Endodermal cell (in vitro differentiated cells): ENCODE measurements around the gene WNT2. TPM values are rescaled to one million over a fixed set of nuclear protein-coding genes. Genes with fewer than 3 reads are reported as not detected.
A peak's percentile ranks its signal among the peaks of the same experiment; 100 is the strongest.

Source experiments
- DNase-seq: peaks from one replicate; pipeline ENCODE4 v3.0.0-alpha.2; 2017
- H3K27ac ChIP-seq: 2 replicates; pipeline ENCODE4 v1.5.1; 2013; ENCODE audit warnings: mild to moderate bottlenecking, low read depth, low read length, moderate library complexity
- H3K27me3 ChIP-seq: 2 replicates; pipeline ENCODE4 v1.6.1; 2013; ENCODE audit warnings: mild to moderate bottlenecking, low read length, moderate library complexity; ENCODE audit not compliant: insufficient read depth, control insufficient read depth, poor library complexity, severe bottlenecking
- H3K36me3 ChIP-seq: 2 replicates; pipeline ENCODE4 v1.7.0; 2013; ENCODE audit warnings: mild to moderate bottlenecking, low read length, moderate library complexity; ENCODE audit not compliant: control insufficient read depth, insufficient read depth
- H3K4me1 ChIP-seq: one replicate; pipeline ENCODE4 v1.7.0; 2013; ENCODE audit warnings: low read length; ENCODE audit not compliant: control insufficient read depth, insufficient read depth
- H3K4me3 ChIP-seq: 2 replicates; pipeline ENCODE4 v1.5.1; 2013; ENCODE audit warnings: mild to moderate bottlenecking, low read length, moderate library complexity
- H3K9ac ChIP-seq: 2 replicates; pipeline ENCODE4 v1.6.1; 2013; ENCODE audit warnings: mild to moderate bottlenecking, low read length, moderate library complexity; ENCODE audit not compliant: poor library complexity, severe bottlenecking; ENCODE audit errors: extremely low read depth
- H3K9me3 ChIP-seq: 2 replicates; pipeline ENCODE4 v1.6.1; 2013; ENCODE audit warnings: mild to moderate bottlenecking, low read length, moderate library complexity; ENCODE audit not compliant: control insufficient read depth
- H3K27ac Mint-ChIP-seq: 2 replicates; pipeline ENCODE4 v1.8.0; 2020; ENCODE audit warnings: mixed read lengths
- H3K27me3 Mint-ChIP-seq: 2 replicates; pipeline ENCODE4 v1.8.0; 2021; ENCODE audit warnings: mild to moderate bottlenecking, mixed read lengths; ENCODE audit not compliant: insufficient read depth
- H3K36me3 Mint-ChIP-seq: 2 replicates; pipeline ENCODE4 v1.8.0; 2020; ENCODE audit warnings: low read depth, mixed read lengths
- H3K4me1 Mint-ChIP-seq: 2 replicates; pipeline ENCODE4 v1.8.0; 2020; ENCODE audit warnings: mixed read lengths
- H3K4me3 Mint-ChIP-seq: 2 replicates; pipeline ENCODE4 v1.8.0; 2020; ENCODE audit warnings: mild to moderate bottlenecking, moderate library complexity, mixed read lengths
- H3K9me3 Mint-ChIP-seq: 2 replicates; pipeline ENCODE4 v1.8.0; 2020; ENCODE audit warnings: mild to moderate bottlenecking, mixed read lengths
- WGBS, 2 experiments: methylation state at CpG; one replicate each; pipeline versions ENCODE4 v1.1.5 to v1.1.7; 2013; ENCODE audit warnings: missing lambda C conversion rate in 2 of 2, mixed read lengths in 1 of 2; ENCODE audit not compliant: insufficient coverage in 1 of 2, insufficient read length in 1 of 2; 5-methylcytosine and 5-hydroxymethylcytosine counted together
- total RNA-seq, 2 donors: library from RNA; stranded (reverse); fragmentation: NEBNext Ultra II Directional in 1 of 2; extraction: Animal tissue kit (Norgen Biotek cat#: 25700) in 1 of 2; gene quantifications; 2 replicates in 1 of 2; 3 replicates in 1 of 2; pipeline ENCODE4 v1.2.1, GENCODE V29; 2021
- TF ChIP-seq, protein P1 (sequence below): fragments of 200-600 bp; sonication (generic); conservative IDR thresholded peaks from 2 replicates; pipeline ENCODE4 v1.5.0; 2021; ENCODE audit warnings: antibody characterized with exemption, mild to moderate bottlenecking

The WNT2 gene
- total RNA-seq, 2 donors from 2014 or later: not detected

DNA sequence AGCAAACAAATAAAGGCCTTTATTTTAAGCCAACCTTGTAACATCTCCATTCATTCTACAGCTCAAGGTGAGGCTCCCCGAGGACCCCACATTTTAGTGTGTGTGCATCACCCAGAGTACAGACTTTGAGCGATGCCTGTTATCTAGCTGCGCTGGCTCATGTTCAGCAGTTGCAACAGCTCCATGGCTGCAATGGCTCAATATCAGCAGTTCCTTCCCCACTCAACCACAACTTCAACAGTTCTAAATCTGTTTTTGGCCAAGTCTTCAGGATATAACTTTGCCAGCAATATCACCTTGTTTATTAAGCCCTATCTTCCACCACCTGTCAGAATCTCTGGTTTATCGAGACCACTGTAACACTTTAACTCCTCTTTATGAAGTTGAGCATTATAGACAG is 95.8 kb downstream of the WNT2 start:
- Mint-ChIP-seq H3K27ac (no peak overlapping the region), H3K4me3 (no peak overlapping the region), H3K27me3 (peaks cover 87% of the 10 kb centered on the region), H3K4me1 (peaks cover 13% of the 10 kb centered on the region), H3K9me3 (no peaks in the 10 kb centered on the region), H3K36me3 (peaks cover 2% of the 10 kb centered on the region)
- no peak for DNase-seq
- WGBS, 2 experiments: 69 to 74% methylated on average over 3 of the region's 4 CpGs
- Histone ChIP-seq H3K9me3 (no peaks in the 10 kb centered on the region), H3K27ac (no peak overlapping the region), H3K27me3 (peaks cover 97% of the 10 kb centered on the region), H3K4me3 (no peak overlapping the region), H3K9ac (no peak overlapping the region), H3K4me1 (no peaks in the 10 kb centered on the region), H3K36me3 (no peaks in the 10 kb centered on the region)
- TF ChIP-seq, protein P1, sequence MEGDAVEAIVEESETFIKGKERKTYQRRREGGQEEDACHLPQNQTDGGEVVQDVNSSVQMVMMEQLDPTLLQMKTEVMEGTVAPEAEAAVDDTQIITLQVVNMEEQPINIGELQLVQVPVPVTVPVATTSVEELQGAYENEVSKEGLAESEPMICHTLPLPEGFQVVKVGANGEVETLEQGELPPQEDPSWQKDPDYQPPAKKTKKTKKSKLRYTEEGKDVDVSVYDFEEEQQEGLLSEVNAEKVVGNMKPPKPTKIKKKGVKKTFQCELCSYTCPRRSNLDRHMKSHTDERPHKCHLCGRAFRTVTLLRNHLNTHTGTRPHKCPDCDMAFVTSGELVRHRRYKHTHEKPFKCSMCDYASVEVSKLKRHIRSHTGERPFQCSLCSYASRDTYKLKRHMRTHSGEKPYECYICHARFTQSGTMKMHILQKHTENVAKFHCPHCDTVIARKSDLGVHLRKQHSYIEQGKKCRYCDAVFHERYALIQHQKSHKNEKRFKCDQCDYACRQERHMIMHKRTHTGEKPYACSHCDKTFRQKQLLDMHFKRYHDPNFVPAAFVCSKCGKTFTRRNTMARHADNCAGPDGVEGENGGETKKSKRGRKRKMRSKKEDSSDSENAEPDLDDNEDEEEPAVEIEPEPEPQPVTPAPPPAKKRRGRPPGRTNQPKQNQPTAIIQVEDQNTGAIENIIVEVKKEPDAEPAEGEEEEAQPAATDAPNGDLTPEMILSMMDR: no peak

DNA sequence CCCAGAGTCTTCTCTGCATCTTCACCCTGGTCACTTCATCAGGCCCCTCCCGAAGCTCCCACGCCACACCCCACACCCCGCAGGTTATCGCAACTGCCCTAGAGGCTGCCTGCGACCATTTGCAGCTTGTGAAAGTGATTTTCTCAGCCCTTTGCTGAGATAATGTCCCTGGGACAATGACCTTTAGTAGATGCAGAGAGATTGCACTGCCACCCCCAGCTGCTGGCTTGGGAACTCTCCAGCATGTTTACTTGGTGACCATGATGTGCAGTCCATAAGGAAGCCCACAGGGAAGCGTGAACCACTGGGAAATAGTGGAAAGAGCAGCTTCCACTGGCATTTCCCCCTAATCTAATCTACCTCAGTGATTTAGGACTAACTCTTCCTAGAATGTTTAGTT is 97.3 kb downstream of the WNT2 start:
- peaks cover 98% of the 10 kb centered on the region for H3K27me3 ChIP-seq
- Mint-ChIP-seq H3K4me1 (peaks cover 13% of the 10 kb centered on the region), H3K36me3 (peaks cover 2% of the 10 kb centered on the region), H3K27ac (no peak overlapping the region), H3K27me3 (peaks cover 88% of the 10 kb centered on the region), H3K4me3 (no peak overlapping the region), H3K9me3 (no peaks in the 10 kb centered on the region)
- no peak overlapping the region for H3K27ac ChIP-seq
- WGBS, 2 experiments: 79 to 90% methylated on average over 5 to 6 of the region's 6 CpGs
- H3K9me3 ChIP-seq: no peaks in the 10 kb centered on the region
- no peak overlapping the region for H3K4me3 ChIP-seq
- no peak overlapping the region for H3K9ac ChIP-seq
- TF ChIP-seq, protein P1: peak; percentile 7
- peak; percentile 76 for DNase-seq
- no peaks in the 10 kb centered on the region for H3K4me1 ChIP-seq
- H3K36me3 ChIP-seq: no peaks in the 10 kb centered on the region

Other genes starting within 250 kb of the WNT2 start
- gene ASZ1, start 104.4 kb upstream of the WNT2 start, total RNA-seq: not detected
- gene CFTR, start 157.0 kb upstream of the WNT2 start, total RNA-seq: 1 to 10 TPM; 2.0 to 3.5 TPM